ENCODE measurements around the gene PHTF2.
"Not testable (repeated sequence)": the region's sequence is repeated elsewhere in the genome, so short reads cannot be mapped to it uniquely, and the experiment has no call there.

PHTF2 gene

DNA sequence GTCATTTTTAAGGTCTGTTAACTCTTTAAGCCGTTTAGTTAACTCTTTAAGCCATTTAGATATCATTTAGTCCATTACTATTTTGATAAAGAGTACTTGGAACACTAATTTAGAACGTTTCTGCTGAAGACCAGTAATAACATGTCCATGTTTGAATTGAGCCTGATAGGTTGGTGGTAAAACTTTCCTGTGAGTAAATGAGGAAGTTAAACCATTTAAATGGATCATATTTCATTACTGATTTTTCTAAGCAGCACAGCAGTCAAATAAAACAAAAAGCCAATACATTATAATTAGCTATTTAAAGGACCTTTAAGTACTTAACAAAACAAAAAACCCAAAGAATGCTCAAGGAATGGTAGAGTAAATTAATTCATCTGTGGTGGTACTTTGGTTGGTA lies 29.4 kb downstream of the PHTF2 start:
- Mint-ChIP-seq H3K4me1 (peaks cover 36% of the 10 kb centered on the region), H3K27ac (no peak overlapping the region), H3K27me3 (no peaks in the 10 kb centered on the region), H3K4me3 (no peak overlapping the region), H3K9me3 (peaks cover 9% of the 10 kb centered on the region), H3K36me3 (peaks cover 11% of the 10 kb centered on the region)
- no peak for ATAC-seq (ENCODE audit: low read depth)
- DNase-seq (ENCODE audit: low spot score in 2 of 2), result no peak

GRCh38 chr7:77830649-77831355 lies 32.2 kb downstream of the PHTF2 start:
- peaks cover 32% of the 10 kb centered on the region for H3K4me1 Mint-ChIP-seq
- H3K9me3 Mint-ChIP-seq, result peaks cover 6% of the 10 kb centered on the region
- H3K27me3 Mint-ChIP-seq, result no peaks in the 10 kb centered on the region
- peaks cover 7% of the 10 kb centered on the region for H3K36me3 Mint-ChIP-seq
- H3K27ac Mint-ChIP-seq, result peak overlapping the region; percentile 81
- peak overlapping the region; percentile 32 for H3K4me3 Mint-ChIP-seq
- ATAC-seq (ENCODE audit: low read depth) (peak; percentile 35), DNase-seq (ENCODE audit: low spot score in 2 of 2) (no peak)

- Mint-ChIP-seq H3K4me3 (no peak overlapping the region), H3K27me3 (no peaks in the 10 kb centered on the region), H3K27ac (peak overlapping the region; percentile 81), H3K4me1 (peaks cover 30% of the 10 kb centered on the region), H3K9me3 (peaks cover 3% of the 10 kb centered on the region), H3K36me3 (peaks cover 9% of the 10 kb centered on the region)
- DNase-seq (ENCODE audit: low spot score in 2 of 2) (no peak), ATAC-seq (ENCODE audit: low read depth) (no peak)
These were observed 32.9 kb downstream of the PHTF2 start for GRCh38 chr7:77831481-77831880.

- H3K27me3 Mint-ChIP-seq, result no peaks in the 10 kb centered on the region
- DNase-seq (ENCODE audit: low spot score in 2 of 2) (no peak), ATAC-seq (ENCODE audit: low read depth) (no peak)
- peak overlapping the region; percentile 81 for H3K27ac Mint-ChIP-seq
- peaks cover 25% of the 10 kb centered on the region for H3K4me1 Mint-ChIP-seq
- H3K9me3 Mint-ChIP-seq, result no peaks in the 10 kb centered on the region
- no peak overlapping the region for H3K4me3 Mint-ChIP-seq
- peaks cover 10% of the 10 kb centered on the region for H3K36me3 Mint-ChIP-seq
These were observed 33.4 kb downstream of the PHTF2 start for GRCh38 chr7:77831953-77832352.

DNA sequence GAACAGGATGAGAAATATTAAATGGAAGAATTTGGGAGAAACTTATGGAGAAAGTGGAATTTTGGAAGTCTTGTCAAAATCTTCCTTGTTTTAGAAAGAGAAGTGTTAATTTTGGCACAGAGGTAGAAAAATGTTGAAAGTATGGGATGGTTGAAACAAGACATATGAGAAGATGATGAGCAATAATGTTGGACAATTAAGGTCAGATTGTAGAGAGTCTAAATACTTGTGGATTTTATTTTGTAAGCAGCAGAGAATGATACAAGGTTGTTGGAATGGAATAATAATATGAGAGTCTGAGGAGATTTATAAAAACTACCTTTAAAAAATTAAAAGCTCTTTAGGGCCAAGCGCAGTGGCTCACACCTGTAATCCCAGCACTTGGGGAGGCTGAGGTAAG lies 34.6 kb downstream of the PHTF2 start:
- DNase-seq (ENCODE audit: low spot score in 2 of 2) (no peak), ATAC-seq (ENCODE audit: low read depth) (no peak)
- peaks cover 29% of the 10 kb centered on the region for H3K4me1 Mint-ChIP-seq
- H3K4me3 Mint-ChIP-seq, result no peak overlapping the region
- H3K36me3 Mint-ChIP-seq, result peaks cover 10% of the 10 kb centered on the region
- peak overlapping the region; percentile 15 for H3K27ac Mint-ChIP-seq
- H3K27me3 Mint-ChIP-seq, result no peaks in the 10 kb centered on the region
- H3K9me3 Mint-ChIP-seq, result no peaks in the 10 kb centered on the region

DNA sequence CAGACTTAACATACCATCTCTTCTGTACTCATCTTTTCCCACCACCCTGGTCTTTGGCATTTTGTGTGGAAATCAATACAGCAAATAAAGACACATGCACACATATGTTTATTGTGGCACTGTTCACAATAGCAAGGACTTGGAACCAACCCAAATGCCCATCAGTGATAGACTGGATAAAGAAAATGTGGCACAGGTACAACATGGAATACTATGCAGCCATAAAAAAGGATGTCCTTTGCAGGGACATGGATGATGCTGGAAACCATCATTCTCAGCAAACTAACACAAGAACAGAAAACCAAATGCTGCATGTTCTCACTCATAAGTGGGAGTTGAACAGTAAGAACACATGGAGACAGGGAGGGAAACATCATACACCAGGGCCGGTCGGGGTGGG lies 37.9 kb downstream of the PHTF2 start:
- not testable (repeated sequence) for H3K36me3 Mint-ChIP-seq; H3K27me3 Mint-ChIP-seq; DNase-seq (ENCODE audit: low spot score in 2 of 2); ATAC-seq (ENCODE audit: low read depth); H3K4me3 Mint-ChIP-seq; H3K9me3 Mint-ChIP-seq
- H3K27ac Mint-ChIP-seq, result peak overlapping the region; percentile 35
- peaks cover 25% of the 10 kb centered on the region for H3K4me1 Mint-ChIP-seq

GRCh38 chr7:77837275-77837674 lies 38.7 kb downstream of the PHTF2 start:
- DNase-seq (ENCODE audit: low spot score in 2 of 2), result no peak
- Mint-ChIP-seq H3K4me3 (no peak overlapping the region), H3K27me3 (no peaks in the 10 kb centered on the region), H3K36me3 (peaks cover 7% of the 10 kb centered on the region), H3K9me3 (no peaks in the 10 kb centered on the region), H3K4me1 (peaks cover 23% of the 10 kb centered on the region), H3K27ac (no peak overlapping the region)
- no peak for ATAC-seq (ENCODE audit: low read depth)

DNA sequence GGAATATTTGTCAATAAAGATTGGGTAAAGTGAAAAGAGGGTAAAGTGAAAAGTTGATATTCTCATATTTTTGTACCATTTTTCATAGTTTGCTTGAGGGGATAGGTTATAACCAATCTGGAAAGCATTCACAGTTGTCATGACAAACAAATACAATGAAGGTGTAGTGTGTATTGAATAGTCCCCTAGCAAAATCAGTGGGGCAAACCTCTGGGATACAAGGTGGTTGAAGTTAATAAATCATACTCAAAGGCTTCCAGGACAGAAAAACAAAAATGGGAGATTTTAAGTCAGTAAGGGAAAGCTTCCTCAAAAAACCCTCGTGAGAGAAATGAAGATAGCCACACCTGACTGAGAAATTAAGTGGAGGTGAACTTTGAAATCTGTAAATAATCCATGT lies 39.4 kb downstream of the PHTF2 start:
- peaks cover 22% of the 10 kb centered on the region for H3K4me1 Mint-ChIP-seq
- no peak for ATAC-seq (ENCODE audit: low read depth)
- H3K27ac Mint-ChIP-seq, result peak overlapping the region; percentile 73
- DNase-seq (ENCODE audit: low spot score in 2 of 2), result no peak
- H3K4me3 Mint-ChIP-seq, result no peak overlapping the region
- H3K36me3 Mint-ChIP-seq, result peaks cover 7% of the 10 kb centered on the region
- no peaks in the 10 kb centered on the region for H3K27me3 Mint-ChIP-seq
- no peaks in the 10 kb centered on the region for H3K9me3 Mint-ChIP-seq

GRCh38 chr7:77838929-77839491 lies 40.4 kb downstream of the PHTF2 start:
- Mint-ChIP-seq H3K9me3 (no peaks in the 10 kb centered on the region), H3K36me3 (peaks cover 12% of the 10 kb centered on the region)
- DNase-seq (ENCODE audit: low spot score in 2 of 2), result no peak

DNA sequence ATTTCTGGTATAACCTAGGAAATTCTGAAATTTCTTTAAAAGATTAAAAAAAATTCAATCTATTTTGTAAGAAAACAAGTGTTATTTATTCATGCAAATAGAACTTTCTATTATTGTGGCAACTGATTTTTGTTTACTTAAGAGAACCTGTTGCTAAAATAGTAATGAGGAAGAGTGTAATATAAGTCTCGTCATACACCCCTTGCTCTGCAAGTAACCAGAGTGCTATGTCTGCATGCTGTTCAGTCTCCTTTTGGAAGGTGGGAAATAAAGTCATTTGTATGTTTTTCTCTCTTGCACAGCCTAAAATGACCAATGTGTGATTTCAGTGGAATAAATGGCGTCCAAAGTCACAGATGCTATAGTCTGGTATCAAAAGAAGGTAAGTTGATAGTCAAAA lies 41.3 kb downstream of the PHTF2 start:
- Mint-ChIP-seq H3K4me1 (peaks cover 19% of the 10 kb centered on the region), H3K36me3 (peaks cover 14% of the 10 kb centered on the region), H3K9me3 (no peaks in the 10 kb centered on the region), H3K4me3 (peak overlapping the region; percentile 79), H3K27ac (peak overlapping the region; percentile 89), H3K27me3 (no peaks in the 10 kb centered on the region)
- peak; percentile 93 for ATAC-seq (ENCODE audit: low read depth)
- peak in 1 of 2 donors; percentile 33 for DNase-seq (ENCODE audit: low spot score in 2 of 2)

More at GRCh38 chr7:77838929-77839491, 40.4 kb downstream of the PHTF2 start:
- Mint-ChIP-seq H3K27ac (peak overlapping the region; percentile 89), H3K4me3 (peak overlapping the region; percentile 21), H3K4me1 (peaks cover 21% of the 10 kb centered on the region), H3K27me3 (no peaks in the 10 kb centered on the region)
- ATAC-seq (ENCODE audit: low read depth), result no peak

DNA sequence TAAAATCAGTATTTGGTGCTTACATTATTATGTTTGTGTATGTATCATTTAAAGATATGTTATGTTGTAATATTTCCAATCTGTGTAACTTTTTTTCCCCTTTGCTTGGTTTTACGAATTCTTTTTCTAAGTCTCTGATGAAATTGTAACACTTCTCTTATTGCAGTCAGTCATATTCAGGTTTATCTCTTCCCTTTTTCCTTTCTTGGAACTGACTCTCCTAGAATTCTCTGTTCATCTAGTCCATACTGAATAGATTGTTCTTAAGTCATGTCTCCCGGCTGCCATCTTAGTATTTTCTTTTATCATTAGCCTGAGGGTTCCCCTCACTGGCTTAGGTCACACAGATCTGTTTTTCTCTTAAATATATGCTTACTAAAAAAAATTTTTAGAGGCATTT lies 44.6 kb downstream of the PHTF2 start:
- Mint-ChIP-seq H3K4me1 (peaks cover 29% of the 10 kb centered on the region), H3K36me3 (peaks cover 15% of the 10 kb centered on the region), H3K27me3 (no peaks in the 10 kb centered on the region), H3K27ac (peak overlapping the region; percentile 3), H3K4me3 (peak overlapping the region; percentile 22), H3K9me3 (no peaks in the 10 kb centered on the region)
- ATAC-seq (ENCODE audit: low read depth), result no peak
- DNase-seq (ENCODE audit: low spot score in 2 of 2), result no peak

DNA sequence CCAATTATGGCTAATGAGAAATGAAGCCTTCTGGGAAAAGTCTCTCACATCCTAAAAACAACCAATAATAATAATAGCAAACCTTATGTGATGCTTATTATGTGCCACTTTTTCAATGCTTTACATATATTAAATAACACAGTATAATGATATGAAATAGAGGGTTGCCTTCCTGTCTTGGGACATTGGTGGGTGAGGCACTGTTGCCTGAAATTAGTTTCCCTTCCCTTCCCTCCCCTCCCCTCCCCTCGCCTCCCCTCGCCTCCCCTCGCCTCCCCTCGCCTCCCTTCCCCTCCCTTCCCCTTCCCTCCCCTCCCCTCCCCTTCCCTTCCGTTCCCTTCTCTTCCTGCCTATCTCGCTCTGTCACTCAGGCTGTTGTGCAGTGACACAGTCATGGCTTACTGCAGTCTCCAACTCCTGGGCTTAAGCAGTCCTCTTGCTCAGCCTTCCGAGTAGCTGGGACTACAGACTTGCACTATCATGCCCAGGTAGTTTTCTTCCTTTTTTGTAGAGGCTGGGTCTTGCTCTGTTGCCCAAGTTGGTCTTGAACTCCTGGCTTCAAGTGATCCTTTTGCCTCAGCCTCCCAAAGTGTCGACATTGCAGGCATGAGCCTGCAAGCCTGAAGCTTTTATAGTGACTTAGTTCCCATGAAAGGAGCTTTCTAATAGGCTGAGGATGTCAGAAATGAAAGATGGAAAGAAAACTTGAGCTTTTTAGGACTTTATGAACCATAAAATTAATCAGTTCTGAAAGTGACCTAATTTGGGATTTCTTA lies 47.9 kb downstream of the PHTF2 start:
- ATAC-seq (ENCODE audit: low read depth) (no peak), DNase-seq (ENCODE audit: low spot score in 2 of 2) (no peak)
- H3K4me3 Mint-ChIP-seq, result no peak overlapping the region
- H3K36me3 Mint-ChIP-seq, result peaks cover 21% of the 10 kb centered on the region
- H3K27ac Mint-ChIP-seq, result peak overlapping the region; percentile 75
- no peaks in the 10 kb centered on the region for H3K27me3 Mint-ChIP-seq
- peaks cover 30% of the 10 kb centered on the region for H3K4me1 Mint-ChIP-seq
- H3K9me3 Mint-ChIP-seq, result no peaks in the 10 kb centered on the region

GRCh38 chr7:77855371-77856083 lies 57.0 kb downstream of the PHTF2 start:
- H3K9me3 Mint-ChIP-seq, result no peaks in the 10 kb centered on the region
- H3K27ac Mint-ChIP-seq, result no peak overlapping the region
- peaks cover 28% of the 10 kb centered on the region for H3K36me3 Mint-ChIP-seq
- H3K4me3 Mint-ChIP-seq, result no peak overlapping the region
- no peaks in the 10 kb centered on the region for H3K27me3 Mint-ChIP-seq
- no peak for DNase-seq (ENCODE audit: low spot score in 2 of 2)
- no peak for ATAC-seq (ENCODE audit: low read depth)
- peaks cover 47% of the 10 kb centered on the region for H3K4me1 Mint-ChIP-seq

DNA sequence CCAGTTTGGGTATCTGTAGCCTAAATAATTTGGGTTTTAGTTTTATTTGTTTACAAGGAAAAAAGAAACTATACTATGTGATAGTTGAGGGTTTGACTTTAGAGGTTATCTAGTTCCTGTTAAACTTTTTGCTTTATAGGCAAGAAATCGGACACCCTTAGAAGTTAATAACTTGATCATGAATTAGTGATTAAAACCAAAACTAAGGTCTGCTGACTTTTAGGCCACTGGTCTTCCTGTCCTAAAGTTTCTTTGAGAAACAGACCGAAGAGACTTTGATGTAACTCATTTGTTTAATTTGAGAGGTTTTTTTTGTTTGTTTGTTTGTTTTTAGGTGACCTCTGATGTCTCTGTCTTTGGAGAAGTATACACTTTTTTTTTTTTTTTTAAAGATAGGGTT lies 59.7 kb downstream of the PHTF2 start:
- ATAC-seq (ENCODE audit: low read depth) (no peak), DNase-seq (ENCODE audit: low spot score in 2 of 2) (no peak)
- Mint-ChIP-seq H3K4me1 (peaks cover 31% of the 10 kb centered on the region), H3K4me3 (no peak overlapping the region), H3K27me3 (no peaks in the 10 kb centered on the region), H3K36me3 (peaks cover 19% of the 10 kb centered on the region), H3K27ac (peak overlapping the region; percentile 89), H3K9me3 (no peaks in the 10 kb centered on the region)

Data from memory B cell (primary cell).